Ishikawa (cell line): ENCODE results near the gene ACOXL.

Experiments used
- CEBPB ChIP-seq: IDR thresholded peaks from 2 replicates; pipeline ENCODE4 v1.6.1; 2012
- CREB1 ChIP-seq: IDR thresholded peaks from 2 replicates; pipeline ENCODE4 v1.6.1; 2012; ENCODE audit warnings: low read depth
- EGR1 ChIP-seq: IDR thresholded peaks from 2 replicates; pipeline ENCODE4 v1.6.1; 2012
- EP300 ChIP-seq: IDR thresholded peaks from 2 replicates; pipeline ENCODE4 v1.6.1; 2012; ENCODE audit warnings: borderline replicate concordance
- FOXM1 ChIP-seq: IDR thresholded peaks from 2 replicates; pipeline ENCODE4 v1.6.1; 2012; ENCODE audit warnings: low read depth, borderline replicate concordance
- NFIC ChIP-seq: IDR thresholded peaks from 2 replicates; pipeline ENCODE4 v1.6.1; 2012
- RAD21 ChIP-seq: IDR thresholded peaks from 2 replicates; pipeline ENCODE4 v1.6.1; 2012; ENCODE audit warnings: low read depth
- TAF1 ChIP-seq: IDR thresholded peaks from 2 replicates; pipeline ENCODE4 v1.6.1; 2012; ENCODE audit warnings: low read depth, mild to moderate bottlenecking
- TCF12 ChIP-seq: IDR thresholded peaks from 2 replicates; pipeline ENCODE4 v1.6.1; 2012; ENCODE audit warnings: low read depth
- TEAD4 ChIP-seq: IDR thresholded peaks from 2 replicates; pipeline ENCODE4 v1.6.1; 2012
- YY1 ChIP-seq: IDR thresholded peaks from 2 replicates; pipeline ENCODE4 v1.6.1; 2012; ENCODE audit warnings: low read depth
- ZBTB7A ChIP-seq: IDR thresholded peaks from 2 replicates; pipeline ENCODE4 v1.6.1; 2012; ENCODE audit warnings: low read depth
- TF ChIP-seq, protein P1 (sequence below): IDR thresholded peaks from 2 replicates; pipeline ENCODE4 v1.6.1; 2012
- TF ChIP-seq, protein P2 (sequence below): IDR thresholded peaks from 2 replicates; pipeline ENCODE4 v1.6.1; 2012; ENCODE audit warnings: low read depth, mild to moderate bottlenecking
- TF ChIP-seq, protein P3 (sequence below): IDR thresholded peaks from 2 replicates; pipeline ENCODE4 v1.6.1; 2012

Gene ACOXL

DNA sequence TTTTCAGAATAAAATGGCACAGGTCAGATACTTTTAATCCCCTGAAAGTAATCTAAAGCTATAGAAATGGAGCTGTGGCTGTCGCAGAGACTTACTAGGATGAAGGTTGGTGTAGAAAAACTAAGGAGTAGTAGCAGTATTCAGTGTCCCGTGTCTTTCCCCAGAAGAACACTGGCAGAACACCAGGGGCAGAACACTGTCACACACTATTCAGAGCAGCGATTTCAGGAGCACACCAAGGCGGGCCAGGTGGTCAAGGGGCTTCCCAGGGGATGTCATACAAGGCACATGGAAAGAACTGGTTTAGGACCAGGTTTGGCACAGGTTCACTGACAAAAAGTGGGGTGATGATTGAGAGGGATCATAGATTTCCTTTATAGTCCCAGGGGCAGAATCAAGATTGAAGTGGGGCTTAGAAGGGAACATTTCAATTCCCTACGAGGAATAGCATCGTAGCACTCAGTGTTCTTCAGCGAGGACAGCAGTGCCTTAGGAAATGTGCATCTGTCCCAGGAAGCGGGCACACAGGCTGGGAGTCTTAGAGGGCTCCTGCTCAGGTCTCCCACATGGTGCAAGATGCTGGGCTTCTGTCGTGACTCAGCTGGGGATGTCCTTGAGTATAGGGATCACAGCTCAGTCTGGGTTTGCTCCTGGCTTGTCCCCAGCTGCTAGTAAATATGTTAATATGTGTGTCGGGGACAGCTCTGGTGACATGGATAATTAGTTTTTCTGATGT is 410.9 kb downstream of the ACOXL start:
- TF ChIP-seq CEBPB (no peak), ZBTB7A (no peak), TAF1 (no peak), TEAD4 (no peak)

DNA sequence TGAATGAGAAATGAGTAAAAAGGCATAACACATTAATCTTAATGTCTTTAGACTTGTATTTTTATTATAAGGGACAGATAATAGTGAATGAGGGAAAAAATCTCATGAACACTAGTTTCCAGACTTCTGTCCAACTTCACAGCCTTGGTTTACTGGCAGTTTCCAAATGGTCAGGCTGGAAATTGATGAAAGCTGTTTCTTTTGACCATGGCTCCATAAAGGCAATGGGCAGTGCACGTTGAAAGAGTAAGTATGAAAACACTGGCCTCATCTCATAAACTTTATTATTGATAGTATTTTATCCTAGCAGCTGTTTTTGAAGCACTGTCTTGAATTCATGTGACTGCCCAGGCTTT is 411.4 kb downstream of the ACOXL start:
- TF ChIP-seq EP300 (no peak), ZBTB7A (no peak), TAF1 (no peak), TEAD4 (no peak), TCF12 (no peak), FOXM1 (no peak), CEBPB (no peak), NFIC (no peak), RAD21 (no peak), YY1 (no peak), EGR1 (no peak), CREB1 (no peak)
- TF ChIP-seq, protein P1, sequence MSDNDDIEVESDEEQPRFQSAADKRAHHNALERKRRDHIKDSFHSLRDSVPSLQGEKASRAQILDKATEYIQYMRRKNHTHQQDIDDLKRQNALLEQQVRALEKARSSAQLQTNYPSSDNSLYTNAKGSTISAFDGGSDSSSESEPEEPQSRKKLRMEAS = no peak
- TF ChIP-seq, protein P2, sequence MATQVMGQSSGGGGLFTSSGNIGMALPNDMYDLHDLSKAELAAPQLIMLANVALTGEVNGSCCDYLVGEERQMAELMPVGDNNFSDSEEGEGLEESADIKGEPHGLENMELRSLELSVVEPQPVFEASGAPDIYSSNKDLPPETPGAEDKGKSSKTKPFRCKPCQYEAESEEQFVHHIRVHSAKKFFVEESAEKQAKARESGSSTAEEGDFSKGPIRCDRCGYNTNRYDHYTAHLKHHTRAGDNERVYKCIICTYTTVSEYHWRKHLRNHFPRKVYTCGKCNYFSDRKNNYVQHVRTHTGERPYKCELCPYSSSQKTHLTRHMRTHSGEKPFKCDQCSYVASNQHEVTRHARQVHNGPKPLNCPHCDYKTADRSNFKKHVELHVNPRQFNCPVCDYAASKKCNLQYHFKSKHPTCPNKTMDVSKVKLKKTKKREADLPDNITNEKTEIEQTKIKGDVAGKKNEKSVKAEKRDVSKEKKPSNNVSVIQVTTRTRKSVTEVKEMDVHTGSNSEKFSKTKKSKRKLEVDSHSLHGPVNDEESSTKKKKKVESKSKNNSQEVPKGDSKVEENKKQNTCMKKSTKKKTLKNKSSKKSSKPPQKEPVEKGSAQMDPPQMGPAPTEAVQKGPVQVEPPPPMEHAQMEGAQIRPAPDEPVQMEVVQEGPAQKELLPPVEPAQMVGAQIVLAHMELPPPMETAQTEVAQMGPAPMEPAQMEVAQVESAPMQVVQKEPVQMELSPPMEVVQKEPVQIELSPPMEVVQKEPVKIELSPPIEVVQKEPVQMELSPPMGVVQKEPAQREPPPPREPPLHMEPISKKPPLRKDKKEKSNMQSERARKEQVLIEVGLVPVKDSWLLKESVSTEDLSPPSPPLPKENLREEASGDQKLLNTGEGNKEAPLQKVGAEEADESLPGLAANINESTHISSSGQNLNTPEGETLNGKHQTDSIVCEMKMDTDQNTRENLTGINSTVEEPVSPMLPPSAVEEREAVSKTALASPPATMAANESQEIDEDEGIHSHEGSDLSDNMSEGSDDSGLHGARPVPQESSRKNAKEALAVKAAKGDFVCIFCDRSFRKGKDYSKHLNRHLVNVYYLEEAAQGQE = no peak
- TF ChIP-seq, protein P3, sequence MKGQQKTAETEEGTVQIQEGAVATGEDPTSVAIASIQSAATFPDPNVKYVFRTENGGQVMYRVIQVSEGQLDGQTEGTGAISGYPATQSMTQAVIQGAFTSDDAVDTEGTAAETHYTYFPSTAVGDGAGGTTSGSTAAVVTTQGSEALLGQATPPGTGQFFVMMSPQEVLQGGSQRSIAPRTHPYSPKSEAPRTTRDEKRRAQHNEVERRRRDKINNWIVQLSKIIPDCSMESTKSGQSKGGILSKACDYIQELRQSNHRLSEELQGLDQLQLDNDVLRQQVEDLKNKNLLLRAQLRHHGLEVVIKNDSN = no peak

- TF ChIP-seq ZBTB7A (no peak), RAD21 (no peak), EGR1 (no peak), NFIC (no peak), TEAD4 (no peak), EP300 (no peak), CREB1 (no peak), FOXM1 (no peak), YY1 (no peak), TCF12 (no peak), TAF1 (no peak), CEBPB (no peak)
- TF ChIP-seq, protein P1 = no peak
- TF ChIP-seq, protein P3 = no peak
- TF ChIP-seq, protein P2 = no peak
Observed at GRCh38 chr2:111145103-111145760, 412.9 kb downstream of the ACOXL start.

- TF ChIP-seq, protein P2 = no peak
- TF ChIP-seq EP300 = no peak
- no peak for TF ChIP-seq CEBPB
- TF ChIP-seq, protein P3 = no peak
- no peak for TF ChIP-seq TEAD4
- TF ChIP-seq, protein P1 = no peak
- no peak for TF ChIP-seq YY1
- no peak for TF ChIP-seq RAD21
- no peak for TF ChIP-seq TAF1
- no peak for TF ChIP-seq NFIC
- no peak for TF ChIP-seq TCF12
- no peak for TF ChIP-seq EGR1
- no peak for TF ChIP-seq FOXM1
- no peak for TF ChIP-seq CREB1
- no peak for TF ChIP-seq ZBTB7A
Observed at GRCh38 chr2:111145951-111146350, 413.6 kb downstream of the ACOXL start.
